ENCODE results near the gene PLLP. TPM values are rescaled to one million over a fixed set of nuclear protein-coding genes. Genes with fewer than 3 reads are reported as not detected.

The PLLP gene
- total RNA-seq (2014; rRNA removed; shearing (Covaris generic)), result not detected in 2 replicates

- DNase-seq (ENCODE audit: low read depth in 1 of 2, low spot score in 2 of 2), result peak in 1 of 2 experiments; percentile 33
- no peaks in the 10 kb centered on the region; the same call in 1 of the 2 replicates for H3K27me3 ChIP-seq (replicated peaks)
- no peaks in the 10 kb centered on the region; the same call in 1 of the 2 replicates for H3K9me3 ChIP-seq (replicated peaks)
- H3K4me1 ChIP-seq (replicated peaks), result peaks cover 13% of the 10 kb centered on the region
- no peak within 1 kb of the TSS for H3K27ac ChIP-seq
- H3K4me3 ChIP-seq, result peak within 1 kb of the TSS; percentile 40
- H3K36me3 ChIP-seq, result no peaks in the 10 kb centered on the region
These were observed at the start of gene PLLP for GRCh38 chr16:57284209-57284951. Gene PLLP (minus strand): TSS chr16:57284672. CDS start chr16:57284540, 132 bp downstream.

GRCh38 chr16:57333402-57333801 lies 48.9 kb upstream of the PLLP start:
- Histone ChIP-seq H3K4me3 (no peak overlapping the region), H3K27ac (no peak overlapping the region), H3K36me3 (no peaks in the 10 kb centered on the region), H3K4me1 (replicated peaks) (peaks cover 2% of the 10 kb centered on the region; the same call in 1 of the 2 replicates), H3K27me3 (replicated peaks) (no peaks in the 10 kb centered on the region), H3K9me3 (replicated peaks) (peaks cover 8% of the 10 kb centered on the region; the same call in 1 of the 2 replicates)
- DNase-seq (ENCODE audit: low read depth in 1 of 2, low spot score in 2 of 2), result no peak

GRCh38 chr16:57331355-57331754 lies 46.9 kb upstream of the PLLP start:
- H3K36me3 ChIP-seq, result no peaks in the 10 kb centered on the region
- DNase-seq (ENCODE audit: low read depth in 1 of 2, low spot score in 2 of 2), result peak in 1 of 2 experiments; percentile 7
- 0 out of 2 replicates have a peak, but pooled peaks cover 3% of the 10 kb centered on the region for H3K9me3 ChIP-seq (replicated peaks)
- no peak overlapping the region for H3K27ac ChIP-seq
- H3K27me3 ChIP-seq (replicated peaks), result no peaks in the 10 kb centered on the region
- H3K4me1 ChIP-seq (replicated peaks), result no peaks in the 10 kb centered on the region
- no peak overlapping the region for H3K4me3 ChIP-seq

GRCh38 chr16:57329718-57330327 lies 45.4 kb upstream of the PLLP start:
- H3K27ac ChIP-seq, result no peak overlapping the region
- no peaks in the 10 kb centered on the region for H3K36me3 ChIP-seq
- DNase-seq (ENCODE audit: low read depth in 1 of 2, low spot score in 2 of 2), result peak in 1 of 2 experiments; percentile 8
- H3K4me3 ChIP-seq, result no peak overlapping the region
- H3K9me3 ChIP-seq (replicated peaks), result 0 out of 2 replicates have a peak, but pooled peaks cover 3% of the 10 kb centered on the region
- no peaks in the 10 kb centered on the region for H3K27me3 ChIP-seq (replicated peaks)
- peaks cover 6% of the 10 kb centered on the region for H3K4me1 ChIP-seq (replicated peaks)

- Histone ChIP-seq H3K9me3 (replicated peaks) (no peaks in the 10 kb centered on the region), H3K36me3 (no peaks in the 10 kb centered on the region), H3K27me3 (replicated peaks) (no peaks in the 10 kb centered on the region), H3K4me3 (no peak overlapping the region), H3K27ac (peak overlapping the region; percentile 76), H3K4me1 (replicated peaks) (peaks cover 14% of the 10 kb centered on the region)
- peak; percentile 89 for DNase-seq (ENCODE audit: low read depth in 1 of 2, low spot score in 2 of 2)
These were observed 41.0 kb upstream of the PLLP start for GRCh38 chr16:57325458-57325857.

GRCh38 chr16:57324749-57325148 lies 40.3 kb upstream of the PLLP start:
- peak overlapping the region; percentile 76 for H3K27ac ChIP-seq
- DNase-seq (ENCODE audit: low read depth in 1 of 2, low spot score in 2 of 2), result peak; percentile 10 to 26
- no peaks in the 10 kb centered on the region for H3K36me3 ChIP-seq
- no peak overlapping the region for H3K4me3 ChIP-seq
- no peaks in the 10 kb centered on the region for H3K9me3 ChIP-seq (replicated peaks)
- no peaks in the 10 kb centered on the region for H3K27me3 ChIP-seq (replicated peaks)
- H3K4me1 ChIP-seq (replicated peaks), result peaks cover 16% of the 10 kb centered on the region

- DNase-seq (ENCODE audit: low read depth in 1 of 2, low spot score in 2 of 2), result no peak
- Histone ChIP-seq H3K4me1 (replicated peaks) (peaks cover 55% of the 10 kb centered on the region), H3K27ac (no peak overlapping the region), H3K36me3 (no peaks in the 10 kb centered on the region), H3K9me3 (replicated peaks) (0 out of 2 replicates have a peak, but pooled peaks cover 3% of the 10 kb centered on the region), H3K27me3 (replicated peaks) (no peaks in the 10 kb centered on the region), H3K4me3 (no peak overlapping the region)
These were observed 35.2 kb upstream of the PLLP start for GRCh38 chr16:57319646-57320045.

- Histone ChIP-seq H3K9me3 (replicated peaks) (0 out of 2 replicates have a peak, but pooled peaks cover 3% of the 10 kb centered on the region), H3K4me1 (replicated peaks) (peaks cover 55% of the 10 kb centered on the region), H3K36me3 (no peaks in the 10 kb centered on the region), H3K27ac (peak overlapping the region; percentile 78), H3K4me3 (no peak overlapping the region), H3K27me3 (replicated peaks) (no peaks in the 10 kb centered on the region)
- peak; percentile 80 to 84 for DNase-seq (ENCODE audit: low read depth in 1 of 2, low spot score in 2 of 2)
These were observed 33.9 kb upstream of the PLLP start for GRCh38 chr16:57318240-57318970.

- Histone ChIP-seq H3K27me3 (replicated peaks) (no peaks in the 10 kb centered on the region), H3K9me3 (replicated peaks) (0 out of 2 replicates have a peak, but pooled peaks cover 3% of the 10 kb centered on the region), H3K27ac (peak overlapping the region; percentile 78), H3K36me3 (no peaks in the 10 kb centered on the region), H3K4me1 (replicated peaks) (peaks cover 54% of the 10 kb centered on the region), H3K4me3 (no peak overlapping the region)
- DNase-seq (ENCODE audit: low read depth in 1 of 2, low spot score in 2 of 2), result peak; percentile 84 to 86
These were observed 32.0 kb upstream of the PLLP start for GRCh38 chr16:57316390-57317017.

- peak overlapping the region; percentile 78 for H3K27ac ChIP-seq
- H3K27me3 ChIP-seq (replicated peaks), result no peaks in the 10 kb centered on the region
- no peak overlapping the region for H3K4me3 ChIP-seq
- H3K36me3 ChIP-seq, result no peaks in the 10 kb centered on the region
- H3K9me3 ChIP-seq (replicated peaks), result 0 out of 2 replicates have a peak, but pooled peaks cover 3% of the 10 kb centered on the region
- peaks cover 54% of the 10 kb centered on the region for H3K4me1 ChIP-seq (replicated peaks)
- peak; percentile 56 to 58 for DNase-seq (ENCODE audit: low read depth in 1 of 2, low spot score in 2 of 2)
These were observed 30.9 kb upstream of the PLLP start for GRCh38 chr16:57315416-57315815.

- Histone ChIP-seq H3K27ac (no peak overlapping the region), H3K4me1 (replicated peaks) (peaks cover 51% of the 10 kb centered on the region)
- DNase-seq (ENCODE audit: low read depth in 1 of 2, low spot score in 2 of 2), result peak in 1 of 2 experiments; percentile 15
These were observed 29.8 kb upstream of the PLLP start for GRCh38 chr16:57314161-57314785.

GRCh38 chr16:57313509-57313908 lies 29.0 kb upstream of the PLLP start:
- H3K27me3 ChIP-seq (replicated peaks), result no peaks in the 10 kb centered on the region
- DNase-seq (ENCODE audit: low read depth in 1 of 2, low spot score in 2 of 2), result no peak
- H3K36me3 ChIP-seq, result no peaks in the 10 kb centered on the region
- H3K4me1 ChIP-seq (replicated peaks), result peaks cover 45% of the 10 kb centered on the region
- H3K4me3 ChIP-seq, result no peak overlapping the region
- H3K9me3 ChIP-seq (replicated peaks), result 0 out of 2 replicates have a peak, but pooled peaks cover 3% of the 10 kb centered on the region
- H3K27ac ChIP-seq, result no peak overlapping the region

More at GRCh38 chr16:57314161-57314785, 29.8 kb upstream of the PLLP start:
- no peaks in the 10 kb centered on the region for H3K36me3 ChIP-seq
- no peaks in the 10 kb centered on the region for H3K27me3 ChIP-seq (replicated peaks)
- no peak overlapping the region for H3K4me3 ChIP-seq
- 0 out of 2 replicates have a peak, but pooled peaks cover 3% of the 10 kb centered on the region for H3K9me3 ChIP-seq (replicated peaks)

- H3K27ac ChIP-seq, result no peak overlapping the region
- 0 out of 2 replicates have a peak, but pooled peaks cover 3% of the 10 kb centered on the region for H3K9me3 ChIP-seq (replicated peaks)
- DNase-seq (ENCODE audit: low read depth in 1 of 2, low spot score in 2 of 2), result peak in 1 of 2 experiments; percentile 24
- H3K27me3 ChIP-seq (replicated peaks), result no peaks in the 10 kb centered on the region
- H3K4me1 ChIP-seq (replicated peaks), result peaks cover 18% of the 10 kb centered on the region
- no peak overlapping the region for H3K4me3 ChIP-seq
- no peaks in the 10 kb centered on the region for H3K36me3 ChIP-seq
These were observed 26.3 kb upstream of the PLLP start for GRCh38 chr16:57310801-57311200.

All from SJSA1 (cell line).